RPMI7951 (cell line): Measurements from ENCODE around the gene PLCB1. TPM values are rescaled to one million over a fixed set of nuclear protein-coding genes. Genes with fewer than 3 reads are reported as not detected.

ENCODE experiments used
- DNase-seq: peaks from one replicate; pipeline ENCODE4 v3.0.0-alpha.2; 2012; ENCODE audit warnings: low read depth
- total RNA-seq: library from RNA; depleted of rRNA; stranded (reverse); fragments of >200 nt; shearing (Covaris generic); gene quantifications from 2 replicates; pipeline ENCODE4 v1.2.3, GENCODE V29; 2014

PLCB1 gene
- total RNA-seq, 1 experiment from 2014 or later: 28.4 TPM

DNA sequence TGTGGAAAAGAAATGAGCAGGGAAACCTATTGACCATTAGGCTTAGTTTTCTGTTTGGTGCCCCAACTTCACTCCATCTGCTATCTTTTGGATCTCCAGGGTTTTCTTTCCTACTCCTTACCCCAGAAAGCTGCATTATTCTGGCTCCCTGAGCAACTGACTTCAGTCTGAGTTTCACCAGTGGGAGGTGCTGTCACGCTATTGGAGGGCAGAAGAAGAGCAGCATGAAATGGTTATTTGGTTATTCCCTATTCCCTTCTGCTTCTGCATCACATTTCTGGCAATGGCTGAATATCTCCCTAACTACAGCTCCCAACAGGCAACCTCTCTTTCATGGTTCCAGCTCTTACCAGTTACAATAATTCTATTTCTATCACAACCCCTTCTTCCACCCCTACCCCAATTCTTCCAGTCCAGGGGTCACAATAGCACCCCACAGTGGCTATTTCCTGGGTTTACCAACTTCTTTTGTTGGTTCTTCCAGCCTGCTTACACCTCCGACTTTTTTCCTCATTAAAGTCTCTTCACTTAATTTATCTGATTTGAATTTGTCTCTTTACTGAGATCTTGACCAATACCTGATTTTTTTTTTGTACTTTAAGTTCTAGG, 311.5 kb downstream of the PLCB1 start:
- DNase-seq: peak; percentile 18

DNA sequence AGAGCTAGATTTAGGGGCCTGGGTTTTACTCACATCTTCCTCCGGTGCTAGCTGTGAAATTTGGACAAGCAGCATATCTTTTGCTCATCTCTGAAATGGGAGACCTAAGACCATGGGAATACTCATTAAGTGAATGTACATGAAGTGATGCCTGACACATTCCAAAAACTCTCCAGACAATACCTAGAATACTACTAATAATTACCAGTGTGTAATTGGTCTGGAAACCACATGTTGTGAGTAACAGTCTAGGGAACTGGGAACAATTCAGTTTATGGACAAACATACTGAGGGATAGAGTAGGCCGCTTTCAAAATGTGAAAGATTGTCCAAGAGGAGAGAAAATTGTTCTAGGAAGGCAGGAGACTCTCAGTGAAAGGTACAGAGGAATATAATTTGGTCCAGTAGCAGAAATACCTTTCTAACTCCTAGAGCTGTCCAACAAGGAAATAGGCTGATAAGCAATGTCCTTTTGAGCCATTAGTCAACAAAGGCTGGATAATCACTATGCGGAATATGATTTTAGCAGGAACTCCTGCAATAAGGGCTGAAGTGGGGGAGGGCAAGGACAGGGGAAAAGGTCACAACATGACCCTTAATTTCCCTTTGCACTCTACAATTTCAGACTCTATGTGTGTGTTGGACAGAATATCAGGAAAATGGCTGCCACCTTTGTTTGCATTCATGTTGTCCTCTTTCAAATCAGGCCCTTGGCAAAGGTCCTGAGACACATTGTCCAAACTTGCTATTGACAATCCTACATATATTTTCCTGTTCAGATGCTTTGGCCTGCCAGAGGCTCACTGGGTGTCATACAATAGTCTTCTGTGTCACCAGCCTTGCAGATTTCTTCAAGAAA, 315.4 kb downstream of the PLCB1 start:
- no peak for DNase-seq

DNA sequence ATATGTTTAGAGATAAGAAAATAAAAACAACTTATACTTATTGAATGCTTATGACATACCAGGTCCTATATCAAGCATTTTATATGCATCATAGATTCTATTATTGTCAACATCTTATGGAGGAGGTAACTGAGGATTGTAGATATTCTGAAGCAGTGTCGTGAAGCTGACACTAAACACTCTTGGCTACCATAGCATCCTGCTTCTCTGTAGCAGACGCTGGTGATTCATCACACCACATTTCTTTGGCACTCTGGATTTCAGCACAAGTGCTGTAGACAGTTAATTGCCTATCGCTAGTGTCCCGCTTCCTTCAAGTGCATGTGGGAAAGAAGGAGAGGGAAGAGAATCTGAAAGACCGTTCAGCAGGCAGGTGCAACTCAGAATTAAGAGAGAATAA, 317.1 kb downstream of the PLCB1 start:
- peak; percentile 71 for DNase-seq

DNA sequence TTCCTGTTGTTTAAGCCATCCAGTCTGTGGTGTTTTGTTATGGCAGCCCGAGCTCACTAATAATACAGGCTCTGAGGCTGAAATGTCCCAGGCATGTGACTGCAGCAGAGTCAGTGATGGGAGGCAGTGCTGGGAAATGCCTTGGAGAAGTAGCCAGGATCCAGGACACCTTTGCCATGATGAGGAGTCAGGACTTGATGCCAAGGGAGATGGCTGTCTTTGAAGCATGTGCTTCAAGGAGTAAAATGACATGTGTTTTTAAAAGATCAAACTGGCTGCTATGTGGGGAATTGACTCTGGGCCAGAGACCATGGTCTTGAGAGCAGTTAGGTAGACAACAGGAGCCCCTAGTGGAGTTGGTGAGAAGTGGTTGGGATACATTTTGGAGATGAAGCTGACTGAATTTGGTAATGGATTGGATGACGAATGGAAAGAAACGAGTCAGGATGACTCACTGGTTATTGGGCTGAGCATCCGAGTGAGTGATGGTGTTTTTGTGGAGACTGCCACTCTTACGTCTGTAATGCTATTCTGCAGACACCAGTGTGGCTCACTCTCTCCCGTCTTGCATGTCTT, 322.2 kb downstream of the PLCB1 start:
- peak; percentile 93 for DNase-seq

DNA sequence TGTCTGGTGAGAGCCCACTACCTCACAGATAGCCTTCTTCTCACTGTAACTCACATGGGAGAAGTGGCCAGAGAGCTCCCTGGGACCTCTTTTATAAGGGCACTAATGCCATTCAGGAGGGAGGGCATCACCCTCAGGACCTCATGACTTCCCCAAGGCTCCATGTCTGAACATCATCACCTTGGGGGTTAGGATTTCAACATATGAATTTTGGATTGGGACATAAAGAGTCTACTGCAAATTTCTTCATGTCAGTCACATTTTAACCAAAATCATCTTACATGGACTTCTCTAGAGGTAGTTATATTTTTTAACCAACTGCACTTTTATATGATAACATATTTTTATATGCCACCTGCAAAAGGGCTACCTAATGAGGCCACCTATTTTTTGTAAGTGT, 324.7 kb downstream of the PLCB1 start:
- DNase-seq: no peak

DNA sequence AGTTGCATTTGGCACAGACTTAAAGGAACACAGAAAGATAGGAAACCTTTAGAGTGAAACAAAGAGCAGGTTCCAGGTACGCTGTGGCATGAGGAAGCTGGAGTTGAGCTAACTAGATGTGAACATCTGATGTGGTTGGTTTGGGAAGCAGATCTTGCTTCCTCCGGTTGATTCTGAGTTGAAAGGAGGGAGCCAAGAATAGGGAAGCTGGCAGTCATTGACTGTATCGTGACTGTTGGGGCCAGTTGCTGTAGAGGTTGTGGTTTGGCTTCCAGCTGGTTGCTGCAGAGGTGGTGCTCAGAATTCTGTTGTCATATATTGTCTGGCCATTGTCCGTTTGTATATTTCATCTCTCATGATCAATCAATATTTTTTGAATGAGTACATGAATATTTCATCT, 325.9 kb downstream of the PLCB1 start:
- DNase-seq: peak; percentile 15

DNA sequence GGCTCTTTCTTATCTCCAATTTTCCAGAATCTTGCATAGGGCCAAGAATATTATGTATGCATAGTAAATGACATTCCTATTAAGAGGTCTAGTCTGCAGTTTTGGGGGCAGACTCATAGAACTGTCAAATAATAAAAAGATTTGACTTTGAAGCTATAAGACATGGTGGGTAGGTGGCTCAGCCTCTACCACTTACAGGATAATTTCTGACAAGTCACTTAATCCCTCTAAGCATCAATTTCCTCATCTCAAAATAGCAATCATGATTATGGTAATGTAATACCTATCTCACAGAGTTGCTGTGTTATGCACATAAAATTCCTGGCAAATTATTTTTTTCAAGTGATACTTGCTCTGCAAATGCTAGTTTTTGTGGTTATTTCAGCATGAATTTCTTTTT, 329.1 kb downstream of the PLCB1 start:
- DNase-seq: no peak

DNA sequence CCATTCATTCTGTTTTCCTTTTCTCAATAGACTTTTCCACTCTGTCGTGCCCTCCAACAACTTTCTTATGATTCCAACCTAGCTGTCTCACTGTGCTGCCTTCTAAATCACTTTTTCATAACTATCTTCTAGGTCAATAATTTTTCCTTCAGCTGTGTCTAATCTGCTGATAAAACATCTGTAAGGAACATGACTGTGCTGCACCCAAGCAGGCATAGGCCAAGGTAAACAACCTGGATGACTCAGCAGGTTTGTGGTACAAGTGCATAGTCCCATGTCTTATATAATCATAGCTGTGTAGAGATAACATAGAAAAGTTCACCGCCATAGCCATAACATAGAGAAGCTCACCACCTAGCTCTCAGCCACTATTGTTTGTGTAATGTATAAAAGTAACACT, 332.3 kb downstream of the PLCB1 start:
- peak; percentile 24 for DNase-seq

DNA sequence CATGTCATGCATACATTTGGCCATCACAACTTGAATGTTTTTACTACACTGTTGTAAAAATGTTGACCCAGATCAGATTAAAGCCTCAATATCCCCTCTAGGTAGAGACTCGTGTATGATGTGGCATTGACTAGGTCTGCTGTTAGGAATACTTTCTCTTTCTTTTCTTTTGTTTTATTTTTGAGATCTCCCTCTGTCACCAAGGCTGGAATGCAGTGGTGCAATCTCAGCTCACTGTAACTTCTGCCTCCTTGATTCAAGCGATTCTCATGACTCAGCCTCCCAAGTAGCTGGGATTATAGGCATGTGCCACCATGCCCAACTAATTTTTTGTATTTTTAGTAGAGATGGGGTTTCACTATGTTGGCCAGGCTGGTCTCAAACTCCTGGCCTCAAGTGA, 334.7 kb downstream of the PLCB1 start:
- peak; percentile 62 for DNase-seq

DNA sequence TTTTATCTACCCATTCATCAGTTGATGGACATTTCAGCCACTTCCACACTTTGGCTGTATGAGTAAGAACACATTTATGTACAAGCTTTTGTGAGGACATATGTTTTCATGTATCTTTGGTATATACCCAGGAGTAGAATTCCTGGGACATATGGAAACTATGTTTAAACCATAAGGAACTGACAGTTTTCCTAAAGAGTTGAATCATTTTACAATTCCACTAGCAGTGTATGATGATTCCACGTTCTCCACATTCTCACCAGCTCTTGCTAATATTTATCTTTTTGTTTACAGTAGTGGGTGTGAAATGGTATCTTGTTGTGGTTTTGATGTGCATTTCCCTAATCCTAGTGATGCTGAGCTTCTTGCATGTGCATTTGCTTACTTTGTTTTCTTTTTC, 338.1 kb downstream of the PLCB1 start:
- no peak for DNase-seq

DNA sequence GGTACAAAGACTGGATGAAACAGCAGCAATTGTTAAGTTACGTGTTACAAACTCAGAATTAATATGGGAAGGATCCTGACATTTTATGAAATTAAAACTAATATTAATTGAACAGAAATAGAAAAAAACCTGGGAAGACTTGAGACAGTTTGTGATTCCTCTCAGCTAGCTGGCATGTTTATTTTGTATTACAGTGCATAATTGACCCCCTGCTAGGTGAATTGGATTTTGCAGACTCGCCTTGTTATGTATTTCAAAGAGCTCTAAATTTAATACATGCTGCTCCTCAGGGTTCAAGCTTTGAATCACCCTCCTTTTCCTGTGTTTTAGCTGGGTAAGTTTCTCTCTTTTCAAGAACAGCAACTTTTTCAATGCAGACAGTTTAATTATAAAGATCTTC, 339.4 kb downstream of the PLCB1 start:
- DNase-seq: no peak

DNA sequence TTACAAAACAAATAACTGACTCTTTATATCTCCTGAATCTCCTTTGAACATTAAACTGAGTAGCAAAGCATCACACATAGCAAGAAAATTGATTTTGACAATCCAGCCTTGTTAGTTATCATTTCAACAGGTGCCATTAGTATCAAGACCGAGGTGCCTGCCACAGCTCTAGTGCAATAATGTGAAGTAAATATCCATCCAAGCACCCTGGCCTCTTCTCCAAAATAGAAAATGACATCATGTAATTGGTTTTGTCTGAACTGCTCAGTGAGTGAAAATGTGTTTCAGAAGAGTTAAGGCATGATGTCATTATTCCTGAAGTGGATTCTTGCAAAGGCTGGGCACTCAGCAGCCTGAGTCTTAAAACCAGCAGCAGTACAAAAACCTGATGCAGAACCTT, 341.4 kb downstream of the PLCB1 start:
- DNase-seq: no peak

DNA sequence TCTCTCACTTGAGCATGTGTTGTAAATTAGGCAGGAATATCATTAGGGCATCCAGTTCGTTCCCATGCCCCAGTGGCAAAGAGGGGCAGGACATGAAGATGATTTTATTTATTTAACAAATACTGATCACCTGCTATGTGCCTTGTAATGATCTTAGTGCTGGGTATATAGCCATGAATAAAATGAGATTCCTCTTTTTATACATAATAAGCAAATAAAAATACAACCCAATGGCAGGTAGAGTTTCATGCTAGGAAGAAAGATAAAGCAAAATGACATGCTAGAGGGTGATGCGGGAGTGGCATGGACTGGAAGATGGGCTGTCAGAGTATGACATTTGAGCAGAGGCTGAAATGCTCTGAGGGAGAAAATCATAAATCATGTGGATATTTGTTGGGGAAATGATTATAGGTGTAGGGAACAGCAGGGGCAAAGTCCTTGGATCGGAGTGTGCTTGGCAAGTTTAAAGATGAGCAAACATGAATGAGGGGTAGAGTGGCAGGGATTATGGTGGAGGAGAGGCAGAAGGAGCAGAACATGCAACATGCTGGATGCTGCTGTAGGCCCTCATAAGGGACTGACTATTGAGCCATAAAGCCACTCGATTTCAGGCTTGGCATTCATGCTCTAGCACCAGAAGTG, 342.1 kb downstream of the PLCB1 start:
- no peak for DNase-seq

DNA sequence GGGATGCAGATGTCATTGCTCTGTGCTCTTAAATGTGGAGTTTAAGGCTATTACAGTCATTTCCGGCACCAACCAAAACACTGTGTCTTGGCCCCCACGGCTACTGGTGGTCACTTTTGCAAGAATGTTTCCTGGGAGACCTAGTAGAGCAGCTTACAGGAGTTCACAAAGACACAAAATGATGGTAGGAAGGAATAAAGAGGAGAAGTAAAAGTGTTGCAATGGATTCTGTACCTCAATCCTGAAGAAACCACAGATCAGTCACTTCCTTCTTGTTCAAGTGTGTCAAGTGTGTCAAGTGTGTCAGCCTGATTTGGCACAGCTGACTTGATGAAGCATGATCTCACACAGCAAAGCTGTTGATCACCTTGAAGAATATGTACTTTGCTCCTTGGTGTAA, 344.0 kb downstream of the PLCB1 start:
- DNase-seq: peak; percentile 15

DNA sequence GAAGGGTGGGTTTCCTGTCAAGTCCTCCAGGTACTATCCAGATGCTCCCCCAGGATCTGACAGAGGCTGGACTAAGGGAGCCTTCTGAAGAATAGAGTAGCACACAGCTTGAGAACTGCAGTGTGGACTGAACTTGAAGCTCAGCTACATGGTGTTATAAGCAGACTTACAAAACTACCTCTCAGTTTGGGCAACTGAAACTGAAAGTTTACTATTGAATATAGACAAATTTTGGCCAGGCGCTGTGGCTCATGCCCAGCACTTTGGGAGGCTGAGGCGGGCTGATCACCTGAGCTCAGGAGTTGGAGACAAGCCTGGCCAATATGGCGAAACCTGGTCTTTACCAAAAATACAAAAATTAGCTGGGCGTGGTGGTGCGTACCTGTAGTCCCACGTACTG, 348.5 kb downstream of the PLCB1 start:
- no peak for DNase-seq

DNA sequence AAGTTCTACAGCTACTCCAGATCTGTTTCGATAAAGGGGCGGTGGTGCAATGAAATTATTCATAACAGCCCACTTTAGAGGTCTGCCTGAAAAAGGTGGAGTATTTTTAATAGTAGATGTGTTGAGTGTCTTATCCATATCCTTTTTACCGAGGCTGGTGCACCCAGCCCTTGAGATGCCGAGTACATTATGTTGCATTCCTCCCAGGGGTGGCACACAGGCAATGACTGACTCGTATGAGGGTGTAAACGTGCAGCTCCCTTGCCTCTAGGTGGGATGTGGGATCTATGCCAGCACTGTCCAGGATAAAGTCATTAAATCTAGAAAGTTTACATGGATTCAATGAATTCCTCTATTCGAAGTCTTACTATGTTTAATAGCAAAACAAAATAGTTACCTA, 355.6 kb downstream of the PLCB1 start:
- DNase-seq: no peak

DNA sequence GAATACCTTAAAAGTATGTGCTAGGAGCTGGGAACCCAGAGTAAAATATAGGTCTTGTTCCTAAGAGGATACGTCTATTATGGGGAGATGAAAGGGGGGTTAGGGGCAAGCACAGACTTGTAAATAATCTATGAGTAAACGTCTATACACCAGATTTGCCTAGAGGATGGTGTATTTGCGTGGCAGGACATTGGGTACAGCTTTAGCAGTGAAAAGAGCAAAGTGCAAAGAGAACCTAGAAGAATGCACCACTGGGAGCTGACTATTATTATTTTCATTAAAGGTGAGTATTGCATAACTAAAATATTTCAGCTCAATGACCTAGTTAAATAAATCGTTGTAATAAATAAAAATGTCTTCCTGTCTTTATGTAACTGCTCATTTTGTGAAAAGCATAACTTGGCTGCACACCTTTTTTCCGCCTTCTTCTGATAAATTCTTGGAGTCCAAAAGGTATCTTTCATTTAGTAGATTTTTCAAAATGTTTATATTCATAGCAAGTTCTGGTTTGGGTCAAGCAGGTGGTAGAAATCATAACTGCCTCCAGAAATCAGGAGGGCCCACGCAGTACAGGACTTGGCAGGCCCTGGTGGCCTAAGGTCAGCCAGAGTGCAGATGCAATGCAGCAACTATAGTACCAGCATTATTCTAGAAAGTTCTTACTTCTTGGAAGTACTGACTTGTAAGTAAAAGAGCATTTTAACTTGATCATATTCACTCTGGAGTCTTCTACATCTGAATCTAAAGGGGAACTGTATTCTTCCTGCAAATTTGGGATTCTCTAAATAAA, 357.2 kb downstream of the PLCB1 start:
- no peak for DNase-seq

DNA sequence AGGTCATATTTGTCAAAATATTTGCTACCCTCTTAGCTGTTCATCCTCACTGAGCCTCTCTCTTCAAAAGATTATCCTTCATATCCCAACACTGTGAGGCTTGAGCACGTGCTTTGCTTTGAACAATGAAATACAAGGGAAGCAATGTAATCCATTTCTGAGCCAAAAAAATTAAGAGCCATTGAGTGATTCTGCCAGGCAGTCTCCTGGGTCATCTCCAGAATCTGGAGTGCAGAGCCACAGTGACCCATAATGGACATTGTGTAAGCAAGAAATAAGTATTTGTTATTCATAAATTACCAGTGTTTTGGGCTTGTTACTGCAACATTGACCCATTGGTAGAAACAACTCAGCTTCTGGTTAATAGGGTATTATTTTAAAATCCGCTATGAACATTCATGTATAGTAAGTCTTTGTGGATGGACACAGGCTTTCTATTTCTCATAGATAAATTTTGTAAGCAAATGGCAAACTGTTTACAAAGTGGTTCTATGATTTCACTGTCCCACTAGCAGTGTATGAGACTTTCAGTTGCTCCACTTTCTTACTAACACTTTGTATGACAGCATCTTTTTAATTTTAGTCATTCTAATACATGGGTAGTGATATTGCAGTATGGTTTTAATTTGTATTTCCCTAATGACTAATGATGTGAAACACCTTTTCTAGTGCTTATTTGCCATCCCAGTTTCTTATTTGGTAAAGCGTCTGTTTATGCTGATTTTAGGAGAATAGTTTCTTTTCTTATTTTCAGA, 358.2 kb downstream of the PLCB1 start:
- DNase-seq: no peak

DNA sequence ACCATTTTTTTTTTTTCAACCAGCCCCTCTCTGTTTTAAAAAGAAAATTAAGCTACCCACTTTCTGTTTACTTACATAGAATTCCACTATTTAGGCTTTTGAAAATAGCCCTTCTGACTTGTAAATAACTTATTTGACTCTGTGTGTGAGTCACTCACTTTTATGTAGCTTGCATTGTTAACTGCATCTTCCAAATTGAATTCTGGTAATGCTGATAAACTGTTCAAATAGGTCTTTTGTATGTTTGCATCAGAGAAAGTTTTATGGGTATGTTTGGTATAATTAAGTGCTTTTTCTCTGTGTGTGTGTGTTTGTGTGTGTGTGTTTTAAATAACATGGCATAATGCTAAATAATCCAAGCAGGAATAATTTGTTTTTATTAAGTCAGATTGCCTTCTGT, 360.1 kb downstream of the PLCB1 start:
- DNase-seq: peak; percentile 8

DNA sequence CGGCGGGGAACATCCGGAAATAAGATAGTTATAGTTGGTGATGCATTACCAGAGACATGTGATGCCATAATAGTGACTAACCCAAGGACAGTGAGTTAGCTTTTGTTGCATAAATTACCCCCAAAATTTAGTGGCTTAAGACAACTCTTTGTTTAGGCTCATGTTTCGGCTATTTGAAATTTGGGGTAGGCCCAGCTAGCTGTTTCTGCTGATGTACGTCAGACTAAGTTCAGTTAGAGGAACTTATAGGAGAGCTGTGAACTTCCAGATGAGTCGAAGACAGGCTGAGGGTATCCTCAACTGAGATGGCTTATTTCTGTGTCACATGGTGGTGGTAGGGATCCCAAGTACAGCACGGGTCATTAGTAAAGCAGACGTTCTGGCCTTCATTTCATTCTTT, 366.5 kb downstream of the PLCB1 start:
- no peak for DNase-seq

DNA sequence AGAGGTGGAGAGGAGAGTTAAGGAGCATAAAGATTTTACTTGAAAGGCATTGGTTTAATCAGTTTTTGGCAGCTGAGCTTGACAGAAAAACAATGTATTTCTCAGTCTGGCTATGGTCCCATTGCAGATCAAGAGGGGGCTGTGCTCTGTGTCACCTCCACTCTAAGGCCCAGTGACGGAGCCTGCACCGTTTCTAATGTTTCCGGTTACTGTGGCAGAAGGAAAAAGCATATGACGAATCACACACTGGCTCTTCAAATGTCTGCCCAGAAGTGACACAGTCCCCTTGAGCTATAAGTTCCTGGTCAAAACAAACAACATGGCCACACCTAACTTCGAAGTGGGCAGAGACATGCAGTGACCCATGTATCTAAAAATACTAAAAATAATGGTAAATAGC, 372.0 kb downstream of the PLCB1 start:
- DNase-seq: peak; percentile 30
